Nucleus accumbens (tissue), 56 donors: Measurements from ENCODE around the gene MBD5.

Source experiments
- DNase-seq, 56 donors: peaks; one replicate each; lab custom pipeline; 2025; lab: John Stamatoyannopoulos, UW

The MBD5 gene

GRCh38 chr2:148416248-148416647 is 395.4 kb downstream of the MBD5 start:
- no peak for DNase-seq

GRCh38 chr2:148430101-148430500 is 409.2 kb downstream of the MBD5 start:
- no peak for DNase-seq

- no peak for DNase-seq
Observed at GRCh38 chr2:148447877-148448276, 427.0 kb downstream of the MBD5 start.

- DNase-seq = no peak
Observed at GRCh38 chr2:148450531-148450930, 429.6 kb downstream of the MBD5 start.

- no peak for DNase-seq
Observed at GRCh38 chr2:148451046-148451445, 430.2 kb downstream of the MBD5 start.

GRCh38 chr2:148455791-148456190 is 434.9 kb downstream of the MBD5 start:
- DNase-seq = no peak

- no peak for DNase-seq
Observed at GRCh38 chr2:148458171-148458570, 437.3 kb downstream of the MBD5 start.

- no peak for DNase-seq
Observed at GRCh38 chr2:148459377-148459778, 438.5 kb downstream of the MBD5 start.

- DNase-seq = no peak
Observed at GRCh38 chr2:148461876-148462275, 441.0 kb downstream of the MBD5 start.

- no peak for DNase-seq
Observed at GRCh38 chr2:148475626-148476025, 454.7 kb downstream of the MBD5 start.

- DNase-seq = no peak
Observed at GRCh38 chr2:148479398-148479797, 458.5 kb downstream of the MBD5 start.

- DNase-seq = no peak
Observed at GRCh38 chr2:148483665-148484064, 462.8 kb downstream of the MBD5 start.

- DNase-seq = no peak
Observed at GRCh38 chr2:148484066-148484465, 463.2 kb downstream of the MBD5 start.

- no peak for DNase-seq
Observed at GRCh38 chr2:148486655-148487054, 465.8 kb downstream of the MBD5 start.

- no peak for DNase-seq
Observed at GRCh38 chr2:148487439-148487838, 466.5 kb downstream of the MBD5 start.

- DNase-seq = no peak
Observed at GRCh38 chr2:148490840-148491439, 470.0 kb downstream of the MBD5 start.

GRCh38 chr2:148493822-148494563 is 473.1 kb downstream of the MBD5 start:
- no peak for DNase-seq

- no peak for DNase-seq
Observed at GRCh38 chr2:148495586-148495985, 474.7 kb downstream of the MBD5 start.

GRCh38 chr2:148501545-148501944 is 480.7 kb downstream of the MBD5 start:
- no peak for DNase-seq

- DNase-seq = no peak
Observed at GRCh38 chr2:148503516-148503915, 482.6 kb downstream of the MBD5 start.

GRCh38 chr2:148507970-148508369 is 487.1 kb downstream of the MBD5 start:
- no peak for DNase-seq

GRCh38 chr2:148508878-148509287 is 488.0 kb downstream of the MBD5 start:
- DNase-seq = no peak
